ENCODE measurements around the gene KIF26B.

DNA sequence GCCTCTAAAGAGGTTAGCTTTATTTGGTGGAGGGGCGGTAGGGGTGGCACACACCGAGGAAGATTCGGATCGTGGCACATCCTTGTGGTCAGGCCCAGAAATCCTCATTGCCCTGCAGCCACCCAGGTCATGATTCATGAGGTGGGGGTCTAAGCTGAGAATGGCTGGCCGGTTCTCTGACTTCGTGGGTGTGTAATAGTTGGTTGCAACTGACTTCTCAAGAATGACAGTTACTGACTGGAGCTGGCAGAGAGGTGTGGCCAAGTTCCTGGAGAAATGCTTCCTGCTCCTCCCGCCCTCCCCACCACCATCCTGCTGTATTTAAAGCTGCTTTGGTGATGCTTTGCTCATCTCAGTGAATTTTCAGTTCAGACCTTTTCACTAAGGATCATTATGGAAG lies 198.6 kb downstream of the KIF26B start:
- TF ChIP-seq, protein P1, sequence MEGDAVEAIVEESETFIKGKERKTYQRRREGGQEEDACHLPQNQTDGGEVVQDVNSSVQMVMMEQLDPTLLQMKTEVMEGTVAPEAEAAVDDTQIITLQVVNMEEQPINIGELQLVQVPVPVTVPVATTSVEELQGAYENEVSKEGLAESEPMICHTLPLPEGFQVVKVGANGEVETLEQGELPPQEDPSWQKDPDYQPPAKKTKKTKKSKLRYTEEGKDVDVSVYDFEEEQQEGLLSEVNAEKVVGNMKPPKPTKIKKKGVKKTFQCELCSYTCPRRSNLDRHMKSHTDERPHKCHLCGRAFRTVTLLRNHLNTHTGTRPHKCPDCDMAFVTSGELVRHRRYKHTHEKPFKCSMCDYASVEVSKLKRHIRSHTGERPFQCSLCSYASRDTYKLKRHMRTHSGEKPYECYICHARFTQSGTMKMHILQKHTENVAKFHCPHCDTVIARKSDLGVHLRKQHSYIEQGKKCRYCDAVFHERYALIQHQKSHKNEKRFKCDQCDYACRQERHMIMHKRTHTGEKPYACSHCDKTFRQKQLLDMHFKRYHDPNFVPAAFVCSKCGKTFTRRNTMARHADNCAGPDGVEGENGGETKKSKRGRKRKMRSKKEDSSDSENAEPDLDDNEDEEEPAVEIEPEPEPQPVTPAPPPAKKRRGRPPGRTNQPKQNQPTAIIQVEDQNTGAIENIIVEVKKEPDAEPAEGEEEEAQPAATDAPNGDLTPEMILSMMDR (IDR thresholded peaks at IDR 0.05), result no peak
- TF ChIP-seq POLR2AphosphoS5 (IDR thresholded peaks at IDR 0.05) (no peak), POLR2A (IDR thresholded peaks at IDR 0.05) (no peak)

All from transverse colon (tissue), 4 donors.